IPS DF 6.9 (cell line): ENCODE data around the gene ZNF600.
"Not testable (repeated sequence)": the region's sequence is repeated elsewhere in the genome, so short reads cannot be mapped to it uniquely, and the experiment has no call there.

ENCODE experiments used
- DNase-seq: peaks from one replicate; pipeline ENCODE4 v3.0.0-alpha.2; 2013; ENCODE audit warnings: low read depth, low spot score
- H3K27ac ChIP-seq: one replicate; pipeline ENCODE4 v1.5.1; 2013; ENCODE audit warnings: low read length, control low read depth
- H3K27me3 ChIP-seq: 2 replicates; pipeline ENCODE4 v1.6.1; 2013; ENCODE audit warnings: mild to moderate bottlenecking, low read length; ENCODE audit not compliant: control insufficient read depth, insufficient read depth
- H3K36me3 ChIP-seq: 2 replicates; pipeline ENCODE4 v1.6.1; 2013; ENCODE audit warnings: low read length; ENCODE audit not compliant: control insufficient read depth, insufficient read depth
- H3K4me1 ChIP-seq: 2 replicates; pipeline ENCODE4 v1.6.1; 2013; ENCODE audit warnings: low read length; ENCODE audit not compliant: control insufficient read depth, insufficient read depth
- H3K4me3 ChIP-seq: 2 replicates; pipeline ENCODE4 v1.5.1; 2013; ENCODE audit warnings: mild to moderate bottlenecking, low read length
- H3K9me3 ChIP-seq: 2 replicates; pipeline ENCODE4 v1.6.1; 2013; ENCODE audit warnings: low read length, inconsistent platforms; ENCODE audit not compliant: control insufficient read depth, insufficient read depth
- WGBS: extraction: QIAGEN DNeasy Blood & Tissue Kit; methylation state at CpG from one replicate; pipeline ENCODE4 v1.1.7; 2013; ENCODE audit warnings: mixed read lengths, missing lambda C conversion rate; ENCODE audit not compliant: insufficient read length, insufficient coverage; 5-methylcytosine and 5-hydroxymethylcytosine counted together

The ZNF600 gene

GRCh38 chr19:52789440-52789839 is 2.8 kb upstream of the ZNF600 start:
- Histone ChIP-seq H3K4me1 (no peaks in the 10 kb centered on the region), H3K27me3 (no peaks in the 10 kb centered on the region), H3K27ac (no peak overlapping the region), H3K4me3 (no peak overlapping the region), H3K36me3 (no peaks in the 10 kb centered on the region), H3K9me3 (no peaks in the 10 kb centered on the region)
- DNase-seq = no peak
- WGBS = no CpG with 5 or more reads among the region's 6 CpGs

- WGBS = no CpG with 5 or more reads among the region's 23 CpGs
- no peak for DNase-seq
- Histone ChIP-seq H3K9me3 (no peaks in the 10 kb centered on the region), H3K4me1 (no peaks in the 10 kb centered on the region), H3K27me3 (no peaks in the 10 kb centered on the region), H3K36me3 (no peaks in the 10 kb centered on the region), H3K27ac (no peak overlapping the region), H3K4me3 (peak overlapping the region; percentile 89; the same call in 1 of the 2 replicates)
Measured at GRCh38 chr19:52786078-52786463, 520 bp downstream of the ZNF600 start.

GRCh38 chr19:52785506-52785905 is 1.1 kb downstream of the ZNF600 start:
- no peaks in the 10 kb centered on the region for H3K9me3 ChIP-seq
- no peak overlapping the region for H3K27ac ChIP-seq
- H3K4me1 ChIP-seq = no peaks in the 10 kb centered on the region
- WGBS = no CpG with 5 or more reads among the region's 3 CpGs
- no peak for DNase-seq
- no peaks in the 10 kb centered on the region for H3K27me3 ChIP-seq
- H3K36me3 ChIP-seq = no peaks in the 10 kb centered on the region
- no peak overlapping the region for H3K4me3 ChIP-seq

- WGBS = no CpG with 5 or more reads among the region's 2 CpGs
- H3K4me3 ChIP-seq, DNase-seq, H3K27me3 ChIP-seq, H3K27ac ChIP-seq, H3K4me1 ChIP-seq, H3K9me3 ChIP-seq, H3K36me3 ChIP-seq: not testable (repeated sequence)
Measured at GRCh38 chr19:52782864-52783263, 3.7 kb downstream of the ZNF600 start.

GRCh38 chr19:52778811-52779210 is 7.8 kb downstream of the ZNF600 start:
- H3K27me3 ChIP-seq = no peaks in the 10 kb centered on the region
- H3K36me3 ChIP-seq = no peaks in the 10 kb centered on the region
- no peaks in the 10 kb centered on the region for H3K4me1 ChIP-seq
- H3K9me3 ChIP-seq = no peaks in the 10 kb centered on the region
- no CpG with 5 or more reads among the region's 3 CpGs for WGBS
- H3K4me3 ChIP-seq = no peak overlapping the region
- DNase-seq = no peak
- H3K27ac ChIP-seq = no peak overlapping the region

- no CpG with 5 or more reads among the region's 2 CpGs for WGBS
- DNase-seq, H3K27me3 ChIP-seq, H3K9me3 ChIP-seq, H3K4me1 ChIP-seq, H3K36me3 ChIP-seq, H3K27ac ChIP-seq, H3K4me3 ChIP-seq: not testable (repeated sequence)
Measured at GRCh38 chr19:52756447-52756846, 30.1 kb downstream of the ZNF600 start.

GRCh38 chr19:52749780-52750179 is 36.8 kb downstream of the ZNF600 start:
- no peak for DNase-seq
- H3K27ac ChIP-seq = no peak overlapping the region
- WGBS = no CpG with 5 or more reads among the region's 4 CpGs

GRCh38 chr19:52748336-52748950 is 38.1 kb downstream of the ZNF600 start:
- Histone ChIP-seq H3K9me3 (no peaks in the 10 kb centered on the region), H3K4me1 (no peaks in the 10 kb centered on the region), H3K4me3 (peak overlapping the region; percentile 29; the same call in 1 of the 2 replicates), H3K27me3 (no peaks in the 10 kb centered on the region; the same call in 1 of the 2 replicates), H3K36me3 (no peaks in the 10 kb centered on the region), H3K27ac (no peak overlapping the region)
- DNase-seq = no peak
- no CpG with 5 or more reads among the region's 8 CpGs for WGBS

More at GRCh38 chr19:52749780-52750179, 36.8 kb downstream of the ZNF600 start:
- H3K4me1 ChIP-seq = no peaks in the 10 kb centered on the region
- H3K9me3 ChIP-seq = no peaks in the 10 kb centered on the region
- H3K27me3 ChIP-seq = no peaks in the 10 kb centered on the region; the same call in 1 of the 2 replicates
- H3K4me3 ChIP-seq = no peak overlapping the region
- H3K36me3 ChIP-seq = no peaks in the 10 kb centered on the region

GRCh38 chr19:52745919-52746318 is 40.7 kb downstream of the ZNF600 start:
- DNase-seq, H3K27me3 ChIP-seq, H3K4me3 ChIP-seq, H3K36me3 ChIP-seq, H3K4me1 ChIP-seq, H3K9me3 ChIP-seq, H3K27ac ChIP-seq: not testable (repeated sequence)
- WGBS = no CpG with 5 or more reads among the region's 10 CpGs

- H3K27me3 ChIP-seq = no peaks in the 10 kb centered on the region
- H3K4me3 ChIP-seq = no peak overlapping the region
- no peaks in the 10 kb centered on the region for H3K36me3 ChIP-seq
- no peak for DNase-seq
- WGBS = no CpG with 5 or more reads among the region's 3 CpGs
- no peaks in the 10 kb centered on the region for H3K9me3 ChIP-seq
- 0 out of 2 replicates have a peak, but pooled peaks cover 1% of the 10 kb centered on the region for H3K4me1 ChIP-seq
- no peak overlapping the region for H3K27ac ChIP-seq
Measured at GRCh38 chr19:52743091-52743490, 43.5 kb downstream of the ZNF600 start.

GRCh38 chr19:52742516-52742915 is 44.1 kb downstream of the ZNF600 start:
- H3K27ac ChIP-seq = no peak overlapping the region
- H3K4me1 ChIP-seq = 0 out of 2 replicates have a peak, but pooled peaks cover 1% of the 10 kb centered on the region
- no peaks in the 10 kb centered on the region for H3K36me3 ChIP-seq
- no peaks in the 10 kb centered on the region for H3K27me3 ChIP-seq
- WGBS = no CpG with 5 or more reads among the region's 3 CpGs
- DNase-seq = no peak
- no peaks in the 10 kb centered on the region for H3K9me3 ChIP-seq
- H3K4me3 ChIP-seq = no peak overlapping the region
